ES-I3 (cell line): ENCODE measurements around the gene DENND11.

Experiments used
- H3K36me3 ChIP-seq: 2 replicates; pipeline ENCODE4 v1.6.1; 2013; ENCODE audit warnings: mild to moderate bottlenecking, low read length, control low read depth, moderate library complexity; ENCODE audit not compliant: insufficient read depth
- H3K4me1 ChIP-seq: 2 replicates; pipeline ENCODE4 v1.6.1; 2013; ENCODE audit warnings: mild to moderate bottlenecking, control low read depth, low read length; ENCODE audit not compliant: insufficient read depth
- H3K9ac ChIP-seq: 2 replicates; pipeline ENCODE4 v1.6.1; 2013; ENCODE audit warnings: low read depth, mild to moderate bottlenecking, low read length, moderate library complexity
- H3K9me3 ChIP-seq: 2 replicates; pipeline ENCODE4 v1.6.1; 2013; ENCODE audit warnings: mild to moderate bottlenecking, low read length, moderate library complexity; ENCODE audit not compliant: control insufficient read depth, insufficient read depth

Gene DENND11

DNA sequence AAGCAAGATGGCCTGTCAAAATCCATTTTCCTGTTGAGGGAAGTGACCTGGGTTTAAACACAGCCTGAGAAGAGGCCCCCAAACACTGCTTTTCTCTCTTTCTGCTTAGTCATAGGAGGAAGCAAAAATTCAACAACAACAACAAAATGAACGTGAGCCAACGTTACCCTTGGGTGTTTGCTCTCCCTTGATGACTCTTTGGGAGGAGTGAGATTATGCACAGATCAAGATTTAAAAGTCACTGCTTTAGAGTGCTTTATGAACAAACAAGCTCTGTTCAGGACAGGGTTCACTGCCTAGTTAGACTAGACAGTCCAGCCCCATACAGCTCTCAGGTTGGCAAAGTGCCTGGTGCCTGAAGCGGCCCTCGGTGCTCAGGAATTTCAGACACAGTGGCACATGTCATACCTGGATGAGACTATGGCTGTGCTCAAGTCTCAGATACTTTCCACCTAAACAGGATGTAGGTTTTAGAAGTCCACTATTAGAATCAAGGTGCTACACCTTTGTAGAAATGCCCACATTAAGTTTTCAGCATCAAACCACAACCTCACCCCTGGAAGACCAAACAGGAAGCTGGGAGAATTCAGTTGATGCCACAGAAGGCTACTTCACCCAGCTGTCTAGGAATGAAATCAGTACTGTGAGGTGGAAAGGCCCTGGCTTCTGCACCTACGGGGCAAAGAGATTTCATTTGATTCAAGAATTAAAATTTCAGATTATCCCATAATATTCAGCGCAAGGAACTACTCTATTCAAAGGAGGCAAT lies 38.7 kb downstream of the DENND11 start:
- H3K9ac ChIP-seq, result no peak overlapping the region
- H3K36me3 ChIP-seq, result no peaks in the 10 kb centered on the region
- H3K9me3 ChIP-seq, result no peaks in the 10 kb centered on the region; the same call in 1 of the 2 replicates
- no peaks in the 10 kb centered on the region for H3K4me1 ChIP-seq

DNA sequence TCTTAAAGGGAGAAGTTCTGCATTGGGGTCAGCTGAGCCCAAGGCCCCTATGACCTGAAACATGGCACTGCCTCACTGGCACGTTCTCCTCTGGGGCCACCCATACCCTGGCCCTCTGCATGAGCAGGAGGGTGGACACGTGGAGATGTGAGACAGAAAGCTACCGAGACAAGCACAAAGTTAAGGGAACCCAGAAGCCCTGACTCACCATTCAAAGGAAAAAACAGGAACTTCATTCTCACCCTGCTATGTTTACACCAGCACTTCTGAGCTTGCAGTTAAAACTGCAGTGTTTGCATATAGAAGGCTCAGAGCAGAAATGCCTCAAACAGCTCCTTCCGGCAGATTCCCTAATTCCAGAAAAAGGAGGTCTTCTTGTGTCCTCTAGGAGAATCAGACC lies 41.7 kb downstream of the DENND11 start:
- H3K36me3 ChIP-seq, result no peaks in the 10 kb centered on the region
- H3K9ac ChIP-seq, result no peak overlapping the region
- no peaks in the 10 kb centered on the region for H3K4me1 ChIP-seq

DNA sequence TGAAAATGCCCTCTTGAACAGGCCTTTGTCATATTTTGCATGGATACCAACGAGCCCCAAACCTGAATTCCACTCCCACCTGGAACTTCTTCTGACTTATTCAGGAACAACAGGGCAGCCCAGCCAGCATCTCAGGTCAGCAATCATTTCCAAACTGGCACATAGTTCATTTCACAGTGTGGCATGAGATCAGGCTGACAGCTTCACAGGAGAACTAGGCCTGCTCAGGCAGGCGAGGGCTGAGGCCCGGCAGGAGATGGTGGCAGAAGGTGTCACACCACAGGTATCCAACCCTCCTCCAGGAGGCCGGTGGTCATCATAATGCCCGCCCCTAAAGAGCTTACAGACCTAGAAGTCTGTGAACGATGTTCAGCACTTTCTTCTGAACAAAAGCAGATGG lies 42.5 kb downstream of the DENND11 start:
- Histone ChIP-seq H3K36me3 (no peaks in the 10 kb centered on the region), H3K9ac (no peak overlapping the region), H3K4me1 (no peaks in the 10 kb centered on the region; the same call in 1 of the 2 replicates), H3K9me3 (no peaks in the 10 kb centered on the region)

More for the DNA sequence above, 41.7 kb downstream of the DENND11 start:
- no peaks in the 10 kb centered on the region for H3K9me3 ChIP-seq

DNA sequence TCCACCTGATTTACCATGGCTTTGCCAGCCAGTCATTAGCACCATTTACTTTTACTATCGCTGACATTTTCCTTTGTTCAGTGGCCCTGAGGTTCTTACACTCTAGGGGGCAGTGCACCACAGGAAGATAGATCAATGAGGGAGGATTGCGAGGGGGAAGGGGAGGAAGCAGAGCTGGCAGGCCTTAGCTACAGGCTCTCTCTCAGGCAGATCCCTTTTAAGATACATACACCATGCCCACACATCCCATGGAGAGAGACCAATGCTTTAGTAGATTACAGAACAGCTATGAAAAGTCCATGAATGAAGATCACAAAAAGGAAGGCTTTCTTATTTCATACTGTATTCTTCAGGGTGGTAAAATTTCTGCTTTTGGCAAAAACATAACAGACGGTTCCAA lies 47.4 kb downstream of the DENND11 start:
- Histone ChIP-seq H3K36me3 (no peaks in the 10 kb centered on the region), H3K9me3 (no peaks in the 10 kb centered on the region), H3K9ac (no peak overlapping the region), H3K4me1 (peaks cover 2% of the 10 kb centered on the region)

DNA sequence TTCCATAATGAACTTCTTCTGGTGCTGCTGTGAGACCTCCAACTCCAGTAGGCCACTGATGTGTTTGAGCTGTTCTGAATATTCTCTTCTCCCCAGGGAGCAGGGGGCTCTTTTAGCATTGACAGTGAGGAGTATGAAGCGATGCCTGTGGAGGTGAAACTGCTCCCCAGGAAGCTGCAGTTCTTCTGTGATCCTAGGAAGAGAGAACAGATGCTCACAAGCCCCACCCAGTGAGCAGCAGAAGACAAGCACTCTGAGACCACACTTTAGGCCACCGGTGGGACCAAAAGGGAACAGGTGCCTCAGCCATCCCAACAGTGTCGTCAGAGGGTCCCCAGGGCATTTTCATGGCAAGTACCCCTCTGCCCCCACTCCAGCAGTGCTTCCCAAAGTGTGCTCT lies 49.3 kb downstream of the DENND11 start:
- Histone ChIP-seq H3K9ac (no peak overlapping the region), H3K4me1 (peaks cover 6% of the 10 kb centered on the region), H3K9me3 (no peaks in the 10 kb centered on the region), H3K36me3 (no peaks in the 10 kb centered on the region)
